AG20443 (cell line): Measurements from ENCODE around the gene SERBP1.
"Not testable (repeated sequence)": the region's sequence is repeated elsewhere in the genome, so short reads cannot be mapped to it uniquely, and the experiment has no call there.

ENCODE experiments used
- DNase-seq: peaks from one replicate; pipeline ENCODE4 v3.0.0; 2012; ENCODE audit warnings: low spot score, mixed read lengths

SERBP1 gene

DNA sequence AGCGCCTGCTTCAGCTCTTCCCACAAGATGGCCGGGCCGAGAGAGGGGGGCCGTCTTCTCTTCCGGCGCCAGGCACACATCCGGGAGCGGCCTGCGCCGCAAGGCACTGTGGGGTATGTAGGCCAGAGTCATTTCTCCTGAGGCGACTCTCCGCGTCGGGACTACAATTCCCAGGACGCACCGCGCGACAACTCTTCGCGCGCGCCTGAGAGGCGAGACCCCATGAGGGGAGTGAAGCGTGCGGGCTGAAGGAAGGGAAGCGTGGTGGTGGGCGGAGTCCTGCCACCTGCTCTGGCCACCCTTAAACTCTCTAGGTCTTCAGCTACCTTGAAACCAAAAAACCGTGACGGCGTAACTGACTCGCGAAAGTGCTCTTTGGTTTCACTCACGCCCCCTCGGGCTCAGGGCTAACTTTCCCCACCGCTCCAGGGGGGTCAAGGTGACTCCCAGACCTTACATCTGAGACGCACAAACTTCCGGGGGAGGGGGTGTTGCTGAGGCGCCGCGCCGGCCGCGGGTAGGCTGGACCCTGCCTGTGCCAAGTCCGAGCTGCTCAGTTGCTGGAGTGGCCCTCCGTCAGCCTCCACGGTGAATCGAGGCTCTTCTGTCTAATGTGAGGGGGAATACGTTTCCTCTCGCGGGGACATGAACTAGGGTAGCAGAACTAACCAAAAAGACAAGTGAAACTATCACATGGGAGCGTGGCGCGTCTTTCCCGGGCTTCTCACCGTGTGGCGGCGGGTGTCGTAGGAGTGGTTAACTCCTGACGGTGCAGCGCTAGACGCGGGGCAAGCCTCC lies at the start of gene SERBP1:
SERBP1 (minus strand) TSS at position 45 of the 798 bp plus-strand sequence. CDS start 102 bp downstream, outside the sequence.
- peak; percentile 97 for DNase-seq

DNA sequence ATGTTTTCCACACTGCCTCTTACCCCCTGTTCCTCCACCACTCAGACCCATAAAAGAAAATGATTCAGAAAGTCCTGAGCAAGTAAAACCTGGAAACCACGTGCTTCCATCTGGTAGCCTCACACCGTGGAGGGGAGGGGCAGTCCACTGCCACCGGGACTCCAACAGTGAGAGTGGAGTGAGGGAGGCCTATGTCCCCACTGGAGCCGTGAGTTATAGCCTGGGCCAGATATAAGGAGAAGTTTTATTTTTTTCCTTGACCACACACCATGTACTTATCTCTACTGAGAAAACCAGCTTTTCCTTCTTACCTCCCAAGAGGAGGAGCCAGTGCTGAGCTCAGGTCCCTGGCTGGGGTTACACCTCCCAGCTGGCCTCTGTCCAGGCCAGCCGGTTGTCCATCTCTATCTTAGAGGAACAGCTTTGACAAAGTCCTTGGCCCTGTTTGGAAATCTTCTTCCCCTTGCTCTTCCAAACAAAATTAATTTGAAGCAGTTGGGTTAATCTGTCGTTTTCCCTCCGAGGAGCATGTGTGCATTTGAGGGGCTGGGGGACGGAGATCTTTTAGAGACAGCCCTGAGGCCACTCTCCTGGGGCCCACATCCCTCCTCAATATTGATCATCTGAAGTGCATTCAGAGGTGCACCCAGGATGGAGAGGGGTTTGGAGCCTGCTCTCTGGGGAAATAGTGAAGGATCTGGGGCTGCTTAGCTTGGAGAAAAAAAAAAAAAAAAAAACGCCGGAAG lies 49.1 kb upstream of the SERBP1 start:
- peak; percentile 40 for DNase-seq

DNA sequence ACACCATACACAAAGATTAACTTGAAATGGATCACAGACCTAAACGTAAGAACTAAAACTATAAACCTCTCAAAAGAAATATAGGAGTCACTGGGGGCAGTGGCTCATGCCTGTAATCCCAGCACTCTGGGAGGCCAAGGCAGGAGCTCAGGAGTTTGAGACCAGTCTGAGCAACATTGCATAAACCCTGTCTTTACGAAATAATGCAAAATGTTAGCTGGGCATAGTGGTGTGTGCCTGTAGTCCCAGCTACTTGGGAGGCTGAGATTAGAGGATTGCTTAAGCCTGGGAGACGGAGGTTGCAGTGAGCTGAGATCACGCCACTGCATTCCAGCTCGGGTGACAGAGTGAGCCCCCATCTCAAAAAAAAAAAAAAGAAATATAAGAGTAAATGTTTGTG lies 46.7 kb upstream of the SERBP1 start:
- no peak for DNase-seq

DNA sequence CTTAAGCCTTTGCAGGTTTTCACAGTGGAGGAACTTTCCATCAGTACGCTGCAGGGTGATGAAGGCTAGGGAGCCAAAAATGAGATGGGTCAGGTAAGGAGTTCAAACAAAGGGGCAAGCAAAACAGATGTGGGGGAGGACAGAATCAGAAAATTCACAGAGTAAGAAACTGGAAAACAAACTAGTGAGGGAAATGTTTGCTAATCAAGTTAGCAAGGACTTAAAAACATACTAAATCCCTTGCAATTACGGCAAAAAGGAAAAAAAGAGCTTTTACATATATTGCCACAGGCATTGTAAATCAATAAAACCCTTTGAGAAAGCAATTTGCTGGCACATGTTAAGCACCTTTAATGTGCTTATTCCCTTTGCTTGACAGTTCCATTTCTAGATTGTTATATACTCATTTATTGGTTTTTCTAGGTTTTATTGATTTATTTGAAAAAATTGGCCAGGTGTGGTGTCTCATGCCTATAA lies 45.8 kb upstream of the SERBP1 start:
- DNase-seq = no peak

DNA sequence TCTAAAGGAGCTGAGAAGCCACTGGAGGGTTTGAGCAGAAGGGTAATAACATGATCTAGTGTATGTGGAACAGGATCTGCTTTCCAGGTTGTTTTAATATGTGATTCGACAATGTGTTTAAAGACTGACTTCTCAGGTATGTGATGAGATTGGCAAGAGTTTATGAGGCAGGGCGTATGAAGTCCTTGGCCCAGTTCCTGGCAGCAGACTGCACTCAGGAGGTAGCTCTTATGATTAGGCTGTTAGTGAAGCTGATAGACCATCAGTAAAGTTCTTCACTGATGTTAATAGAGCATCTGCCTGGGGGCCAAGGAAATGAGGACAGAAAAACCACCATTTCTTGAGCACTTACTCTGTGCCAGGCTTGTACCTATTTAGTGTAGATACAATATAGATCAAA lies 41.9 kb upstream of the SERBP1 start:
- DNase-seq = no peak

DNA sequence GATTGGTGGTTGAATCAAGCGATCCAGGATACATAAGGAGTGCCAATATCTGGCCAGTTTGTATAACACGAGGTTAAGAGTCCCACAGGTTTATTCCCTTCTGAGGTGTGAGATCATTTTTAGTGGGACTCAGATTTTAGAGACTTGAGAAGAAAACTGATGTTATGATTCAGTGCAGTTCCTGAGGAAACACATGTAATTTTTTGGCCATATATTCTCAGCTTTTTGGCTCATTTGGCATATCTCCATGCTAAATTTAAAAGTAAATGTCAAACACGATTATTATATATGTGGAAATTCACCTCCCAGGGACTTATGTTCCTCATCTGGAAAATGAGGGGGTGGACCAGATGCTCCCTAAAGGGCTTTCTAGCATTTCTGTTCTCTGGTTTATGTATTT lies 39.2 kb upstream of the SERBP1 start:
- no peak for DNase-seq

DNA sequence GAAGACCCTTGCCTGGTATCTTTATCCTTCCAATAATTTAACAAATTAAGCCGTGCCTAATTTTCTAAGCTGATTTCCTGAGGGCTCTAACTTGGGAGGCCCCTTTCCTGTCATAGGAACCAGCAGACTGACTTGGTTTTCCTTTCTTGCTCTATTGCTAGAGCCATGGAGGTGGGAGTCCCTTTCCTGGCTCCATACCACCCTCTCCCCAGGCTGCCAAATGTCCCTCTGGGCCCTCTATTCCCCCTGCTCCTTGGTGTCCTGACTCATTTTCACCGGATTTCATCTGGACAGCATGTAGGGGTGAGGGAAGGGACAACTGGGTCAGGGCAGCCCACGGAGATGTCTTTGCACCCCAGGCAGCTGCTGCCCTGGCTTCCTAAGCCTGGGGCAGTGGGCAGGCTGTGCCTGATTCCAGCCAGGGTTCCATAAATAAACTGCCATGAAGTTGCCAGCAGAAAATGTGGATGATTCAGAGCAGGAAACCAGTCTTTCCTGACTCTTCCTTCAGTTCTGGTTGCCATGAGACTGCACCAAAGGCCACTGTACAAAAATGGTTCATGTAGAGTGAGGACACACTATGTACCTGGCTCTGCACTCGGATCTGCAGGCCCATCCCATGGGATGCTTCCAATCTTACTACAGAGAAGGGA lies 38.0 kb upstream of the SERBP1 start:
- peak; percentile 24 for DNase-seq

DNA sequence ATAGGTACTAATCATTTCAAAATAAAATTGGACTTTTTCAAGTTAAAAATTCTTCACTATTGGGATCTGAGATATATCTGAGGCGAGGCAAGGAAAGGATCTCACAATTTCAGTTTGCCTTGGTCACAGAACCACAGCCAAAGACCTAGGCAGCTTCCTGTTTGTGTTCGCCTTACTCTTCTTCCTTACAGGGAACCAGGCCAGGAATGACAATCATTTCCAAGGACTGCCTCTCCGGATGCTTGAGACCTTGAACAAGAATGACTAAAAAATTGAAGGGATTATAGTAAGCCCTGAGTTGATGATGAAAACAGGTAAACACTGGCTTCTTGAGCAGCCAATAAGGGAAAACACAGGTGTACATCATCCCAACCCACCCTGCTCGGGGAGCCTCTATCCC lies 35.2 kb upstream of the SERBP1 start:
- DNase-seq = no peak

DNA sequence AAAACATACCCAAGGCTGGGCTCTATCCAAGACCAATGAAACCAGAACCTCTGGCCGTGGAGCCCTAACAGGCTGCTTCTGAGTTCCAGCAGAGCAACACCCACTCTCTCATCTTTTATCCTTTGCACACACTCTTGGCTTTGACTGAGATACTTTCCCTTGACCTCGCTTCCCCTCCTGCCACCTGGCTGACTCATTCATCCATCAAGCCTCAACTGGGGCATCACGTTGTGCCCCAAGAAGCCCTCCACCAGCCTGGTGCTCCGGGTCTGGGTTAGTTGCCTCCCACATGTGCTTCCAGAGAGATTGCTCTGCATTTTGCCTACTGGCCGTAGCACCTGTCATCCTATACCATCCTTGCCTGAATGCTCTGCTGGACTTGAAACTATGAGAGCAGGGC lies 34.5 kb upstream of the SERBP1 start:
- DNase-seq = no peak

DNA sequence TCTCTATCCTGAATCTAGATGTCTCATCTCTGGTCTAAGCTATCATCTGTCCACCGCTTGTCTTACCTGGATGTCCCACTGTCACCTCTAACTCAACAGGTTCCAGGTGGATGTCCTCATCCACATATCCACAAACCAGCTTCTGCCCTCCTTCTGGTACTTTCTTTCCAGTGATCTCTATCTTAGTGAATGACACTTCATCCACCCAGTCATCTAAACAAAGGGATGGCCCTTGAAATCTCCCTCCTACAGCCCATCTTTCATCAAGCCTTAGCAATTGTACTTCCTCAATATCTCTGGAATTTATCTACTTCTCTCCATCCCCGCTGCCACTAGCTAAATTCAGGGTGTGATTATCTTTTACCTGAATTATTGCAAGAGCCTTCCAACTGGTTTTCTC lies 33.9 kb upstream of the SERBP1 start:
- DNase-seq = no peak

DNA sequence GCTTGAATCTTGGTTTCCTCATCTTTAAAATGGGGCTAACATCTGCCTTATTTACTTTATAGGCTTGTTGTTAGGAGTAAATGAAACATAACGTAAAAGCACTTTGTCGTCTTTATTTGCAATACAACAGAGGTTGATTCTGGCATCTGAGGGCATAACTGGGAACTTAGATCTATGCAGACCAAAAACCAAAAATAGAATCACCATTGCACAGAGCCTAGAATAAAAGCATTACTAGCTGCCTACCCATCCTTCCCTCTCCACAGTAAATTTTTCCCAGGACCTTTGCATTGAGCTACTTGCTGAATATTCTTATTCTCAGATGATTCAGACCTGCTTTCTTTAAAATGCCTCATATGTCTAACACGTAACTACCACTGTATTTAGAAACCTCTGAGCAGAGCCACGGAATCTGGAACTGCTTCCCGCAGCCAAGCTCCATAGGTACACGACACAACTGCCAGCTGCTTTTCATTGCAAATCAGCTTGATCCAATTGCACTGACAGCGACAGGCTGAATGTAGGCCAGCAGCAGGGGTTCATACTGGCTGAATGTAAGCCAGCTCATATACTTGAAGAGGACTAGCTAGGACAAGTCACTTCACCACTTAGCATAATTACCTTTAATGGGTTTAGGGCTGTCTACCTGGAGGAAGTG lies 33.2 kb upstream of the SERBP1 start:
- DNase-seq = no peak

DNA sequence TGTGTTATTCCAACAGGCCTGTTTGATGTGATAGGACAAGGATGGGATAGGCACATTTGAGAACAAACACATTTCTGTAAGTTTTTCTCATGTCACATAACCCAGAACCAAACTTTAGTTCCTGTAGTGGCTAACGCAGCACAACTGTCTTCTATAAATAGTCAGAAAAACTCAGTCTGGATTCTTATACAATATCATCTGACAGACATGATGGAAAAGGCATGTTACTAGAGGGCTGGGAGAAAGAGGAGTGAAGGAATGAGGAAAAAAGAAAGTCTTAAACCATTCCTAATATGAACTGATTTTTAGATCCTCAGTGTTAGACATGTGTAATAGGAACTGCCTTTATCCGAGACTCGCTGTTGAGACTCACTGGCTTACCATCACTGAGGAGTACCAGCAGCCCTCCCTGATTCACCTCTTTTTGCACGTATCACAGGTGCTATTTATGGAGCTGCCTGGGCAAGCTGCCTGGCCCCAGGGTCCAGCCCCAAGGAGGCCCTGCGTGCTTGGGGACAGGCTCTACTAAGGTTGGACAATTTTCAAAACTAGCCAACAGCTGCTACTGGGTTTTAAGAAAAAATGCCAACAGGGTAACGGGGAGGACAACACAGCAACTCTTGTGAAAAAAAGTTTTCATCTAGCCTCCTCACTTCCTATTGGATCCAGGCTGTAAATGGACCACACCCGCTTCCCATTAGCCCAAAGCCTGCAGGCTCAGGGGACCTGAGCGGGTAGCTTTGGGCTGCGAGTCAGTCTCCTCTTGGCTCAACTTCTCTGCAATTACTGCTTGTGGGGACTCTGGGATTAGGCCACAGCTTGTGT lies 30.7 kb upstream of the SERBP1 start:
- DNase-seq = peak; percentile 71

DNA sequence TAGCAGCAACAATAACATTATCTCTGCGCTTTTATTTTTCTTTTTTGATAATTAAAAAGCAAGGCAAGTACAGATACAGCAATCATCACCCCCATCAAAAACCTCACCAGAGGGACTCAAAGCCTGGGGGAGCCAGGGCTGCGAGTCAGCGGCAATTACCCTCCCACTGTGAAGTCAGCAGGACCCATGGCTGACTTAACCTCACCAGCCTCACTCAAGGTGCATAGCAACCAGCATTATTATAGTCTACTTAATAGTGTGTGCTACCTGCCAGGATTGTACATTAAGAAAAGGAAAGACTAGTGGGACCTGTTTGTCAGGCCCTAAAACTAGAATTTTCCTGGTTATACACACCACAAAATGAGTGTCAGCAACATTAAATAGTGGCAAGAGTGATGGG lies 28.9 kb upstream of the SERBP1 start:
- DNase-seq = no peak

DNA sequence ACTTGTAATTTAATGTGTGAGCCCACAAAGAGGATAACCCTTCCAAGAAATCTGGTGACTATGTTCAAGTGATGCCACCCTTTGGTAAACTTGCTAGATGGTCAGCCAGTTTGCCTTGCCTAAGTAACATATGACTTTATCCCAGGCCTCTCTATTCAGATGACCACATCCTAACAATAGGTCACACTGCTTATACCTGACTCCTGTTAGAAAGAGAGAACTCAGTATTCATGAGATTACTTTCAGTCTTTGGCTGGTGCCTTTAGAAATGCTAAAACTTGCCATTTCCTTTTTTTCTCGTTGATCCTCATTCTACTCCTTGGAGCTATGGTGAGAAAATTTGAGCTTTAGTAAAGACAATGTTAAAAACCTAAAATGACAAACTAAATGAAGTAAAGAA lies 28.5 kb upstream of the SERBP1 start:
- no peak for DNase-seq

DNA sequence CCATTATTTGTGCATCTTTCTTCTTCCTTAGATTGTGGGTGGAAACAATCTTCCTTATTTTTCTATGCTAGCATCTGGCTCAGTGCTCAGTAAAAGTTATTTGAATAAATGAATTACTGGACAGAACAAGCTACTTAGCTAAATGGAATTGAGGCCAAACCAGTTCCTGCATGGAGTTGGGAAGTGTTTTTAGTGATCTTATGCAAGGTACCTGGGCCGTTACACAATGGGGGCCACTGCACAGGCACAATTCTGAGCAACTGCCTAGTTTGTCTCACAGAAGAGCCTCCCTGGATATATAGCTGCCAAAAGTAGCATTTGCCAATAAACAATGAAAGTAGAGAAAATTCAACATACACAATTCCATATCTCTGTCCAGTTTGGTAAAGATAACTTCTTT lies 27.0 kb upstream of the SERBP1 start:
- DNase-seq = no peak

DNA sequence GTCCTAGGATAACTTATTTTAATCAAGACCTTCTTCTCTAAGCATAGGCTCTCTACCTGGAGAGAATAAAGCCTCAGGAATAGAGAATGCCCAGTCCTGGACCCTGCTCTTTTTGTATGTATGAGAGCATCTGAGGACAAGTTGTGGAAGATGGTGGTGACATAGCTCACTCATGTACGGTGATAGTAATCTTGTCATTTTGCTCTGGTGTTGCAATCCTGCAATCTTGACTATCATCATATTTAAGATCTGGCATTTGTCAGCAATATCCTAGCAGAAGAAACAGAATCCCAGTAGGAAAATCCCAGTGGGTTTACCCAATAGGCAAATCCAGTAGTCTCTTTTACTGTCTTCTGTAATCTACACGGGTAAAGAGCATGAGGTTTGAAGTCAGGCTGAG lies 21.6 kb upstream of the SERBP1 start:
- DNase-seq = no peak

DNA sequence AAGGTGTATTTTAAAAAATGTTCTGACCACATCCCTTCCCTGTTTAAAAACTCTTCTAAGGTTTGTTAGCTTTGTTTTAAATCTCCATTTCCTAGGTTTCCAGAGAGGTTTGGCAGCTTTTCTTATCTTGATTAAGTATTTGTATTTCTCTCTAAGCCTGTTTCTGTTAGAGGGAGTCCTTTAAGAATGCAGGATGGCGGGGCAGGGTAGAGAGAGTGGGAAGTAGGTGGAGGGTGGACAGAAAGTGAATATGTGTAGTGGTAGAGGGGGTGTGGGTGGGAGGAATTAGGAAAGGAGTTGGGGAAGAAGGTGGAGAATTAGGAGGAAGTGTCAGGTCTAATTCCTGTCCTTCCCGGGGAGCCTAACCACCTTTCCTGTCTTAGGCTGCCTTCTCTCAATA lies 21.2 kb upstream of the SERBP1 start:
- DNase-seq = no peak

DNA sequence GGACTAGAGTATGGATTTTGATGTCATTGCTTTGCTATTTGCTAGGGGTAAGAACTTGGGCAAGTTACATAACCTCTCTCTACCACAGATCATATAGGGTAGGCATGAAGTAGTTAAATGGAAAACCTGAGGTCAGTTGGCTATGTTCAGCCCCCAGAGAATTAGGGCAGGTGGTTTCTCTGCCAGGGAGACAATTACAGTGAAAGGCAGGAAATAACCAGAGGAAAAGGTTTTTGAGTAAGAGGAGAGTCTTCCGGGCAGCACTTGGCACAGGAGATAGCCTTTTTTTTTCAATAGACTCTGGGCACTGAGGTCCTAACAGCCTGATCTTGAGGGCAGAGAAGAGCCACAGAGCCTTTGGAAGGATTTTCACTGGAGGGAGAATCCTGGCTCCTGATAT lies 16.7 kb upstream of the SERBP1 start:
- DNase-seq = no peak

DNA sequence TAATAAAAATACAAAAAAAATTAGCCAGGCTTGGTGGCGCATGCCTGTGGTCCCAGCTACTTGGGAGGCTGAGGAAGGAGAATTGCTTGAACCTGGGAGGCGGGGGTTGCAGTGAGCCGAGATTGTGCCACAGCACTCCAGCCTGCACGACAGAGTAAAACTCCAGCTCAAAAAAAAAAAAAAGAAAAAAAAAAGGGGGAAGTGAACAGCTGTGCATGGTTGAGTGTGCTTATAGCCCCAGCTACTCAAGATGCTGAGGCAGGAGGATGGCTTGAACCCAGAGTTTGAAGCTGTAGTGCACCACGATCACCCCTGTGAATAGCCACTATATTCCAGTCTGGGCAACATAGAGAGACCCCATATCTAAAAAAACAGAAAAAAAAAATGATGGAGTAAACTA lies 15.8 kb upstream of the SERBP1 start:
- not testable (repeated sequence) for DNase-seq

DNA sequence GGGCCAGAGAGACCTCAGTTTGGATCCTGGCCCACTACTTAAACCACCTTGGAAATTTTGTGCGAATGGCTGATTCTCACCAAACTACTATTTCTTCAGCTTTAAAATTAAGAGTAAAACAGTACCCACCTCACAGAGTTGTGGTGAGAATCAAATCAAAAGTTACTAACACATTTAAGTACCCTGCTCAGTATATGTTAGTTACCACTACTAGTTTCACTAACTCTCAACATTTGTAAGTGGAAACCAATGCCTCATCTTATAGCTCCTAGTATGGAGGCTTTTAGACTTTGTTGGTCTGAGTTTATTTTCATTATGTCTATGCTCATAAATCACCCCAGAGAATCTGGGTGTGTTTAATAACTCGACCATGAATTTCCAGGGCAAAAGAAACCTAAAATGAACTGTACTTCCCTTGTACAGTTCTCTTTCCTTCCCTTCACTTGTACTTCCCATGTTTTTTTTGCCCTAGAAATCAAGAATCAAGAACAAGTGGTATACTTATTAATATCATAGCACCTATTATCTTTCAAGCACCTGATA lies 11.6 kb upstream of the SERBP1 start:
- no peak for DNase-seq

DNA sequence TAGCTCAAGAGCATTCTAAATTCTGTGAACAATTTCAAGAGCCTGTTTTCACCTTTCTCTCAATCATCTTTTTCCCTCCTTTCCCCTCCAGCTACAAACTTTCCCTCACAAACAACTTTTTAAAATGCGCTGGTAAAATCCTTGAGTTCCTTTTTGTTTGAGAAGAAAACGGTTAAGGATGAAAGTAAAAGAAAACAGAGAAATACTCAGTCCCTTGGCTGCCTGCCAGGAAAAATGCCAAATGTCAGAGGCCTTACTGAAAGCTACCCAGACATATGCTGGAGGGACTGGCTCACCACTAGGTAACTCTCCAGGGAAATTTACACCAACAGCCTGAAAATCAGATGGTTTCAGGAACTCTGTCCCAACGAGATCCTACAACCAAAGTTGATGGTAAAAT lies 11.0 kb upstream of the SERBP1 start:
- DNase-seq = peak; percentile 23
